Uterus (tissue), 2 donors: Measurements from ENCODE around the gene ZNF22.

Experiments used
- POLR2A ChIP-seq, 2 donors: fragments of 450-650 bp; IDR thresholded peaks; one replicate each; pipeline ENCODE4 v1.6.1; 2016; ENCODE audit warnings: antibody characterized with exemption in 2 of 2, mild to moderate bottlenecking in 1 of 2, moderate library complexity in 1 of 2
- TF ChIP-seq, protein P1 (sequence below), 4 experiments: fragments of 200-600 bp in 2 of 4; fragments of 450-650 bp in 2 of 4; sonication (generic) in 2 of 4; IDR thresholded peaks; one replicate each; pipeline ENCODE4 v1.5.1; 2016 to 2019; ENCODE audit warnings: antibody characterized with exemption in 4 of 4, mild to moderate bottlenecking in 2 of 4, moderate library complexity in 1 of 4

- no peak for TF ChIP-seq POLR2A (IDR thresholded peaks at IDR 0.05)
- TF ChIP-seq, protein P1, sequence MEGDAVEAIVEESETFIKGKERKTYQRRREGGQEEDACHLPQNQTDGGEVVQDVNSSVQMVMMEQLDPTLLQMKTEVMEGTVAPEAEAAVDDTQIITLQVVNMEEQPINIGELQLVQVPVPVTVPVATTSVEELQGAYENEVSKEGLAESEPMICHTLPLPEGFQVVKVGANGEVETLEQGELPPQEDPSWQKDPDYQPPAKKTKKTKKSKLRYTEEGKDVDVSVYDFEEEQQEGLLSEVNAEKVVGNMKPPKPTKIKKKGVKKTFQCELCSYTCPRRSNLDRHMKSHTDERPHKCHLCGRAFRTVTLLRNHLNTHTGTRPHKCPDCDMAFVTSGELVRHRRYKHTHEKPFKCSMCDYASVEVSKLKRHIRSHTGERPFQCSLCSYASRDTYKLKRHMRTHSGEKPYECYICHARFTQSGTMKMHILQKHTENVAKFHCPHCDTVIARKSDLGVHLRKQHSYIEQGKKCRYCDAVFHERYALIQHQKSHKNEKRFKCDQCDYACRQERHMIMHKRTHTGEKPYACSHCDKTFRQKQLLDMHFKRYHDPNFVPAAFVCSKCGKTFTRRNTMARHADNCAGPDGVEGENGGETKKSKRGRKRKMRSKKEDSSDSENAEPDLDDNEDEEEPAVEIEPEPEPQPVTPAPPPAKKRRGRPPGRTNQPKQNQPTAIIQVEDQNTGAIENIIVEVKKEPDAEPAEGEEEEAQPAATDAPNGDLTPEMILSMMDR (IDR thresholded peaks at IDR 0.05): no peak
These were observed 40.6 kb upstream of the ZNF22 start for GRCh38 chr10:44960088-44960460.
